NCI-H446 treated with DMSO at 0.1 percent for 48 hours (cell line): Measurements from ENCODE around the gene LIN54.
"Not testable (repeated sequence)": the region's sequence is repeated elsewhere in the genome, so short reads cannot be mapped to it uniquely, and the experiment has no call there.

Experiments used
- DNase-seq: peaks from one replicate; lab custom pipeline; 2025; lab: John Stamatoyannopoulos, UW

LIN54 gene

DNA sequence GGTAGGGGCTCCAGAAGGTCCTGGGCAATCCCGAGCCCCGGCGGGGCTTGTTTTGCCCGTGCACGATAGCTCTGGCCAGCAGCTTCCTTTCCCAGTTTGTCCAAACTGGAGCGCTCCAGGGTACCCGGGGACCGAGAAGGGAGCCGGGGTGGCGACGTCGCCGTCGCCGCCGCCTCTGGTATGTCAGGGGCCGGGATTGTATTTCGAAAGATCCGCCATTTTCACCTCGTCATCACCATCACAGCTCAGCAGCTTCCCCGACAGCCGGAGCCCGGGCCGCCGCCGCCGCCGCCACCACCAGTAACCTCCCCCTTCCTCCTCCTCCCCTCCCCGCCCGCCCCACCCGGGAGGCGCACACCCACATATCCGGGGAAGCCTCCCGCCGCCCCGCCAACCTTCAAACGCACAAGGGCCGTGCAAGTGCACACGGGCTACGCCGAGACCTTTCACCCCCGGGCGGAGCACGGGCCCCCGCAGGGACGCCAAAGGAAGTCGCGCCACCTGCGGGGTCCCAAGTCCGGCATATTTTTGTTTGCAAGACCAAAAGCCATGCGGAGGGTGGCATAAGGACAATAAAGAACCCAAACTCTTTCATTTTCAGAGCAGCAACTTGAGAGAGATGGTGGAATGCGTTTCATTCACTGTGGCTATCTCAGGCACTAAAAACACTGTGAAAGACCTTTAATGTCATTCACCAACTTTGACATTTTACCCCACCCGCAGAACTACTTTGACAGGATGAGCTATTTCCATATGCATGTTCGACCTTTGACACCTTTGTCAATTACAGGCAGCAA lies at the start of gene LIN54:
LIN54 (minus strand) TSS at position 302 of the 797 bp plus-strand sequence. CDS start 25,979 bp downstream, outside the sequence.
- no peak for DNase-seq

DNA sequence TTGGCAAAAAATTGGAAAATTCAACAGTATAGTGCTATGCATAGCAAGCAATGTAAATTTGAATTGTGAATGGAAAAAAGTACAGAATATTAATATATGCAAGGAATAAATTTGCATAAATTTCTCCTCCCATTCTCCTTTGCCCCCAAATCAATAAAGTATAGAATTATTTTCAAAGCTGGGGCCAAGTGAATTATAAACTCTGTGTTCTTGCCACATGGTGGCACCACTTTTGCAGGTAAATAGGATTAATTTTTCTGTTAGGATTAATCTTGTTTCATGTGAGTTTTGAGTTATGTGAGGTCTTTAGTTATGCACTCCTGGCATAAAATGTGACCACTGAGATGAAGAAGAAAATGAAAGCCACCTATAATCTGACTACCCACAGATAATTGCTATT lies 44.3 kb upstream of the LIN54 start:
- no peak for DNase-seq

DNA sequence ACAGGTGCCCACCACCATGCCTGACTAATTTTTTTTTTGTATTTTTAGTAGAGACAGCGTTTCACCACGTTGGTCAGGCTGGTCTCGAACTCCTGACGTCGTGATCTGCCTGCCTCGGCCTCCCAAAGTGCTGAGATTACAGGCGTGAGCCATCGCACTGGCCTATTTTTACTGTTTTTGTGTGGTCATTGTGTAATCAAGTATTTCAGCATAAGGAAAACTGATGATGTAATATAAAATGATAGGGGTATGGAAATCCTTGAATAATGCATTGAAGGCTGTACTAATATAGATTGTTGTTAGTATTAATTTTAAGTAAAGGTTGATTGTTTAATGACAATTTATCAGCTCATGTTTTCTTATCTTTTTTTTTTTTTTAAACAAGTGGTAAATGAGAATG lies 38.2 kb upstream of the LIN54 start:
- not testable (repeated sequence) for DNase-seq

DNA sequence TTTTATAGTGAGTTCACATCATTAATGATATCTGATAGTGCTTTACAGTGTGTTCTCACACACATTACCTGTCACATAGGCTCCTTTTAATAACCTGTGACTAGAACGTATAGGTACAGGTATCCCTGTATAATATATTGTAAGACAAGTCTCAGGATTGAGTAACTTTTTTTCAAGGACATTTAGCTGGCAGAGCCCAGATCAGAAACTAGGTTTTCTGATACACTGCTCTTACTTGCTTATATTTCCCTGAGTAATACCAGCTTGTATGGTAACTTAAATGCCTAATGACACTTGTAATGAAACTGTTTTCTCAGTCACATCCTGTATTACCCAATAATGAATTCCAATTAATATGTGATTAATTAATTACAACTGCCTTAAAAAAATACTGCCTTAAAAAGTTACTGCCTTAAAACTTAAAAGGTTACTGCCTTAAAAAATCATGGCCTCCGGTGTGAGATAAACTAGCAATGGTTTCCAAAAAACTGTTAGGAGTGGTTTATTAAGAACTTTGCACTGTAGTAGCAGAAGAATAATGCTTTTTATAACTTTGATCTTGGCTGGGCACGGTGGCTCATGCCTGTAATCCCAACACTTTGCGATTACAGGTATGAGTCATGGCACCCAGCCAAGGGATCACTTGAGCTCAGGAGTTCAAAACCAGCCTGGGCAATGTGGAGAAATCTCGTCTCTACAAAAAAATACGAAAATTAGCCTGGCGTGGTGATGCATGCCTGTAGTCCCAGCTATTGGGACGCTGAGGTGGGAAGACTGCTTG lies 36.3 kb upstream of the LIN54 start:
- no peak for DNase-seq

DNA sequence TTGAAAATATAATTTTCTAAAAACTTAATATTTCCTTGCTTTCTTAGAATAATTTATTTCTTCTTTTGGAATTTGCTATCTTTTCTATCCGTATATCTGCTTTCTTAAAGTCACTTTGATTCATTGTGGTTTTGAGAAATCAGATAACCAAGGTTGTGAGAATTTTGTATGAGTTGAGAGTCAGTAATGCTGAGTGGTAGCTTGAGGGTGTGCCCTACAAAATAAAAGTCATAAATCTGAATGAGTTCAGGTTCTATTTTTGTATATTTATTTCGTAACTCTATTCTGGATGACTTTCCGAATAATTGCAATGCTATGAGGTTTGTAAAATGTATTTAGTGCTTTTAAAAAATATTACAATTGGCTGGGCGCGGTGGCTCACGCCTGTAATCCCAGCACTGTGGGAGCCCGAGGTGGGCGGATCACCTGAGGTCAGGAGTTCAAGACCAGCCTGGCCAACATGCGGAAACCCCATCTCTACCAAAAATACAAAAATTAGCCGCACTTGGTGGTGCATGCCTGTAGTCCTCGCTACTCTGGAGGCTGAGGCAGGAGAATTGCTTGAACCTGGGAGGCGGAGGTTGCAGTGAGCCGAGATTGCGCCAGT lies 33.3 kb upstream of the LIN54 start:
- DNase-seq = no peak

DNA sequence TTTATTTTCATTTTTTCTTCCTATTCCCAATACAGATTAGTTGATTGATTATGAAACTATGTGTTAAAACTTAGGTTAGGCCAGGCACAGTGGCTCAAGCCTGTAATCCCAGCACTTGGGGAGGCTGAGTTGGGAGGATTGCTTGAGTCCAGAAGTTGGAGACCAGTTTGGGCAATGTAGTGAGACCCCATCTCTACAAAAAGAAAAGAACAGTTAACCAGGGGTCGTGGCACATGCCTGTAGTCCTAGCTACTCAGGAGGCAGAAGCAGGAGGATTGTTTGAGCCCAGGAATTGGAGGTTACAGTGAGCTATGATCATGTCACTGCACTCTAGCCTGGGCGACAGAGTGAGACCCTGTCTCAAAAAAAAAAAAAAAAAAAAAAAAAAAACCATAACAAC lies 32.5 kb upstream of the LIN54 start:
- DNase-seq = not testable (repeated sequence)

DNA sequence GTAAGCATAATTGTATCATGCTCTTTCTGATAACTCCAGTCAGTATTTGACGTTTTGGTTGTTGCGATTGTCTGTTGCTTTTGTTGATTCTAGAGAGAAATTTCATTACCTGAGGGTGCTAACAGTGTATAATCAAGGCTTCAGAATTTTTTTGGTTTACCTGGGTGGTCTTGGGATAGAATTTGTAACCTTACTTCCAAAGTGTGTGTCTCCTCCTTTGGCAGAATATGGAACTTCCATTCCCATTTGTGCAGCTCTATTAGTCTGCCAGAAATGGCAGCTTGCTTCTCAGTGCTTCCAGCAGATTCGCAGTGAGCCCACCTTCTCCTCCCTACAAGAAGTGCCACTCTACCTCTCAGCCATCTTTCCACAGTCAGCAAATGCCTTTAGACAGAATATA lies 29.6 kb upstream of the LIN54 start:
- DNase-seq = no peak

DNA sequence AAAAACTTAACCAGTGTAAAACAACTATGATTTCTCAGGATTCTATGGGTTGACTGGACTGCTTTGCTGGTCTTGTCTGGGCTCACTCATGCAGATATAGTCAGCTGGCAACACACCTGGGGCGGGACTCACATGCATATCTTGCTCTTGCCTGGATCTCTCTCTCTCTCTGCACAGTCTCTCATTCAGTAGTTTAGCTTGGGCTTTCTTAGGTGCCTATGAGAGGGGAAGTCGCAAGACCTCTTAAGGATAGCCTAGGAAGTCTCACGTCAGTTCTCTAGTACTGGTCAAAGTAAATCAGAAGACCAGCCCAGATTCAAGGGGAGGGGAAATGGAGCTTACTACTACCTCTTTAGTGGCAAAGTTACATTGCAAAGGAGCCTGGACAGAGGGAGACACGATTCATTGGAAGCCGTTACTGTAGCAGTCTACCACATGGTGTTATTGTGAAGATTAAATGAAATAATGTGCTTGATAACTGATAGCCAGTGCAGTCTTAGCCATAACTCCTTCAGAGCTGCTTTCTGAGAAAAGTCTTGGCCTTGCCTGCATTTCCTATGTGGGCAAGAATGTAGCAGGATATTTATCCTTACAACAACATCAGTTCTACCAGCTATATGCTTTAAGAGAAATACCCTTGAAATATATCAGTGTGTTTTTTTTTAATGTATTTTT lies 26.5 kb upstream of the LIN54 start:
- no peak for DNase-seq

DNA sequence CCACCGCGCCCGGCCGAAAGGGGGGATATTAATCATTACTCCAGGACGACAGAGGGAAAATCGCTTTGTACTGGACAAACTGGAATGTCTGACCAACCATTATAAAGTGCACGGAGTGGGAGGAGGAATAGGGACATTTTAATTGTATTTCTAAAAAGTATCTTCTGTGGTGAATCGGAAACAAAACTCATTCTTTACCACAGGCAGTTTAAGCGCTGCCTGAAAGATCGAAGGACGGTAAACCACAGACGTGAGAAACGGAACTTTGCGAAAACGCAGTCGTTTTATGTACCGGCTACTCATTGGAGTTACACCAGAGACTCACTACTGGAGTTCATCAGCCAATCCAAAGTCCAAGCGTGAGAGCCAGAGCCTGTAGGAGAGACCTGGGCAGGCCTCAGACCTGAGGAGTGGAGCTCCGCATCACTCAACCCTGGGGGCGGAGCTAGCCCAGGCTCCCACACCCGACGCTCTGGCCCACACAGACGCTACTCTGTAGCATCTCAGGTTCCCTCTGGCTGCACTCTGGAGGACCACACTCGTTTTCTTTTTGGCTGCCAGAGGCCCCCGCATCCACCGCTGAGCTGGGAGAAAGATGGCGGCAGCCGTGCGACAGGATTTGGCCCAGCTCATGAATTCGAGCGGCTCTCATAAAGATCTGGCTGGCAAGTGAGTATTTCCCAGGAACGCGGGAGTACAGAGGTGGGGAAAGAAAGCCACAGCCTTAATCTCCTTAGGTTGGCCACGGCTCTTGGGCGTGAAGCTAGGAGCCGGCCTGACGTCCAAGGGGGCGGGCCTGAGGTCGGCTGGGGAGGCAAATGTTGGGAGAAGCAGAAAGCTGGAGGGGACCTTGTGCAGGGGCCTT lies 24.2 kb upstream of the LIN54 start, which contains the start of gene COPS4:
COPS4 (plus strand) TSS at position 554 of the 865 bp plus-strand sequence; CDS start at position 596, 42 bp downstream.
- peak; percentile 98 for DNase-seq

DNA sequence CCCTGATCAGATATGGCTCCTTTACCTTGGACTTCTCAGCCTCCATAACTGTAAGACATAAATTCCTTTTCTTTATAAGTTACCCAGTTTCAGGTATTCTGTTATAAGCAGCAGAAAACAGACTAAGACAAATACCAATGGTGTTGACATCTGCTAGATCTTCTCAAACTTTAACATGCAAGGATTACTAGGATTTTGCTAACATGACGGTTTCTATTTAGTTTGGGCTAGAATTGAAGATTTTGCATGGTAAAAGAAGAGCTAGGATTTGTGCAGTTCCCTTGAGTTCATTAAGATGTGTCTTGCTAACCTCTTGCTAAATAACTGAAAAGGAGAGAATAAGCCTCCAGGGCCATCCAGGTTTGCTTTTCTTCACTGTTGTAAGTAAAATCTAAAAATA lies 19.1 kb upstream of the LIN54 start:
- no peak for DNase-seq

DNA sequence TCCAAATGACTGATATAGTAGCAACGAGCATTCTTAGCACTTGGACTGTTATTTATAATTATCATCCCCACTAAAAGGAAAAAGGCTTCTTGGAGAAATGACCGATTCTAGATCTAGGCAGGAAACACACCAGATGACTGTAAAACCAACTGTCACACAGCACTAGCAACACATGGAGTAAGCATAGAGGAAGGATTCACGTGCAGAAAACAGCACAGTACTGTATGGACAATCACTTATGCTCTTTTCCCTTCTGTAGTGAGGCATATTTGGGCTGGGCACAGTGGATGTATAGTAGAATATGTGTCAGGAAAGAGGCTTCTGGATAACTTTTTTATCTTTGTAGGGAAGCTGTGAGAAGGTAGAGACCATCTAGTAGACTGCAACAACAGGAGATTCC lies 18.4 kb upstream of the LIN54 start:
- DNase-seq = no peak

DNA sequence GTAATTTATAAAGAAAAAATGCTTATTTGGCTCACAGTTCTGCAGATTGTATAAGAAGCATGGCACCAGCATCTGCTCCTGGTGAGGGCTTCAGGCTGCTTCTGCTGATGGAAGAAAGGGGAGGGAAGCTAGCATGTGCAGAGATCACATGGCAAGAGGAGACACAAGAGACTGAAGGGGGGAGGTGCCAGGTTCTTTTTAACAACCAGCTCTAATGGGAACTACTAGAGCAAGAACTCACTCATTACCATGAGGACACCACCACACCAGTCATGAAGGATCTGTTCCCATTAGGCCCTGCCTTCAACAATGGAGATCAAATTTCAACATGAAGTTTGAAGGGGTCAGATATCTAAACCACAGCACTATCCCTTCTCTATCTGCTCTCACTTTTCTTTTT lies 14.9 kb upstream of the LIN54 start:
- no peak for DNase-seq

DNA sequence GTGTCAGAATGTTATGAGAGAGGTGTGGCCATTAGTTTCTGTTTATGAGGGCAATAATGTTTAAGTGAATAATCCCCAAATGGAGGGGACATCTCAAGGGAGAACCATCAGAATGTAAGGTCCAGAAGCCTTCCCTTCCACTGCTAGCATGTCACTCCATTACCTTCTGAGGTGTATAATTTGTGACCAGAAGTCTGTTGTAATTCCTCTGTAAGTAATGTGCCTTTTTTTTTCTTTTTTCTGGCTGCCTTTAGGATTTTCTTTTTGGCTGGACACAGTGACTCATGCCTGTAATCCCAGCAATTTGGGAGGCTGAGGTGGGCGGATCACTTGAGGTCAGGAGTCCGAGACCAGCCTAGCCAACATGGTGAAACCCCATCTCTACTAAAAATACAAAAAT lies 13.6 kb upstream of the LIN54 start:
- no peak for DNase-seq

DNA sequence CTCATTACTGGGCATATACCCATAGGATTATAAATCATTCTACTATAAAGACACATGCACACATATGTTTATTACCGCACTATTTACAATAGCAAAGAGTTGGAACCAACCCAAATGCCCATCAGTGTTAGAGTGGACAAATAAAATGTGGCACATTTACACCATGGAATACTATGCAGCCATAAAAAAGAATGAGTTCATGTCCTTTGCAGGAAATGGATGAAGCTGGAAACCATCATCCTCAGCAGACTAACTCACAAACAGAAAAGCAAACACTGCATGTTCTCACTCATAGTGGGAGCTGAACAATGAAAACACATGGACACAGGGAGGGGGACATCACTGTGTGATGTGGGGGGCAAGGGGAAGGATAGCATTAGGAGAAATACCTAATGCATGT lies 13.0 kb upstream of the LIN54 start:
- not testable (repeated sequence) for DNase-seq

DNA sequence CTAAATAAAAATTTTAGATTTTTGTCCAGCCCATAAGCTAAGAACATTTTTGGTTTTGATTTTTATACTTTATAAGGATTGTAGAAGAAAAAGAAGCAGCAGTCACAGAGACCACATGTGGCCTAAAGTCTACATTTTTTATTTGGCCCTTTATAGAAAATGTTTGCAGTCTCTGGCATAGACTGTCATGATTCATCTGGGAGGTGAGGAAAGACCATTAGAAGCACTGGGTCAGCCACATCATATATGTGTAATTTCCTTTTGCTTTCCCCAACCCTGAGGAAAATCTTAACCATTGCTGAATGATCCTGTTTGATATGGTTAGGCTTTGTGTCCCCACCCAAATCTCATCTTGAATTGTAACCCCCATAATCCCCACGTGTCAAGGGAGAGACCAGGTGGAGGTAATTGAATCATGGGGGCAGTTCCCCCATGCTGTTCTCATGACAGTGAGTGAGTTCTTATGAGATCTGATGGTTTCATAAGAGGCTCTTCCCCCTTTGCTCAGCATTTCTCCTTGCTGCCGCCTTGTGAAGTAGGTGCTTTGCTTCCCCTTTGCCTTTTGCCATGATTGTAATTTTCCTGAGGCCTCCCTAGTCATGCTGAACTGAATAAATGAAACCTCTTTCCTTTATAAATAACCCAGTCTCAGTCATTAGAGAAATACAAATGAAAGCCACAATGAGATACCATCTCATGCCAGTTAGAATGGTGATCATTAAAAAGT lies 12.3 kb upstream of the LIN54 start:
- DNase-seq = no peak

DNA sequence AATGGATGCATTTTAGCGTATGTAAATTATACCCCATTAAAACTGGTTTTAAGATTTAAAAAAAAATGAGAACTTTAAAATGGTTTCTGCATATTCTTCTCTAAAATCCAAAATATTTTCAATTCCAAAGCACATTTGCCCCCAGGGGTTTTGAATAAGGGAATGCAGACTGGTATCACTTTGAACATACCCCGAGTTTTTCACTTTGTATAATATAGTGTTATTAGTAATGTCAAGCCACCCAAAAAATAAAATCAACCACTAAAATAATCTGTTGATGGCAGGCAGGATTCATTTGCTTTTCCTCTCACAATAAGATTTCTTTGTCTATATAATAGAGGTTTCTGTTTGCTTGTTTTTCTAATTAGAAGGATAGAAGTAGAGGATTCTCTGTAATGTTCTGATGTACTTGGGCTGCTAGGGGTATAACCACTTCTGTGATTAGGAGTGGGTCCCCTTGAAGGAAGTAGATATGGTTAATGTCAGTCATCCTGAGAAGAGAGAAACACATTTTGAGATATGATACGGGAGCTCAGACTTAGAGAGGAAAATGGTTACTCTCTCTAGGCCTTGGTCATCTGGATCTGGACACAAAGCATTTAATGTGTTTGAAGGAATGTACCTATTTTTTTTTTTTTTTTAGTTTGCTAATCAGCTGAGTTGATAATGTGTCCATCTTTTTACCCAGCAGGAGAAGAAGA lies 9.3 kb upstream of the LIN54 start:
- no peak for DNase-seq

DNA sequence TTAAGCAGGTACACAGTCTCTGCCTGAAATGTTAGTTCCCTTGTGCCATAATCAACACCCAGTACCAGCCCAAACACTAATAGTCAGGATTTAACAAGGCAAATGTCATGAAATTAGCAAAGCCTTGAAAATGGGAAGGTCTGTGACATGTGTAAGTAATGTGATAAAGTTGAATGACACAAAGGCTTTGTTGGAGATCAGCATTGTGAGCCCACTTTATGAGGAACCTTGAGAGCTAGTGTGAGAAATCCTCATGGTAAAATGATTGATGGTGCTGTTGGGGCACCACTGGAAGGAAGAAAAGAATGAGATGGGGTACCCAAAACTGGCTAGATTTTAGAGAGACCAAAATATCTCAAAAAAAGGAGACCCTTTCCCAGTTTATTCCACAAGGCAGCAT lies 3.3 kb upstream of the LIN54 start:
- DNase-seq = no peak

DNA sequence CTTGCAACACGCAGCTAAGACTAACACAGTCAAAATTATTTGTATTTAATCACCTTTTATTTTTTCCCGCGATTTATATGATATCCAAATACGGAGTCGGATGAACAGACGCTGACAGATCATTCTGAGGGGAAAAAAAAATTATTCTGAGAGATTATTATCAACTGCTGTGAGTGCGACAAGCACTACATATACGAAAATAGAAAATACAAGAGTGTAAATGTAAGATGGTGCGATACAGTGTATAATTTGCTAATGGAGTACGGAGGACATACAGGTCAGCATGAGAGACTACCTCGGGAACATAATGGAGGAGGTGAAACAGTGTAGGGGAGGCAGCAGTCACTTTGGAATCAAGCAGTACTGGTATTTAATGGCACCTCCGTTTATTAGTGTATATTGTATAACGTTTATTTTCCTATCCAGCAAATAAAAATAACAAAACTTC lies 2.8 kb upstream of the LIN54 start:
- DNase-seq = no peak

DNA sequence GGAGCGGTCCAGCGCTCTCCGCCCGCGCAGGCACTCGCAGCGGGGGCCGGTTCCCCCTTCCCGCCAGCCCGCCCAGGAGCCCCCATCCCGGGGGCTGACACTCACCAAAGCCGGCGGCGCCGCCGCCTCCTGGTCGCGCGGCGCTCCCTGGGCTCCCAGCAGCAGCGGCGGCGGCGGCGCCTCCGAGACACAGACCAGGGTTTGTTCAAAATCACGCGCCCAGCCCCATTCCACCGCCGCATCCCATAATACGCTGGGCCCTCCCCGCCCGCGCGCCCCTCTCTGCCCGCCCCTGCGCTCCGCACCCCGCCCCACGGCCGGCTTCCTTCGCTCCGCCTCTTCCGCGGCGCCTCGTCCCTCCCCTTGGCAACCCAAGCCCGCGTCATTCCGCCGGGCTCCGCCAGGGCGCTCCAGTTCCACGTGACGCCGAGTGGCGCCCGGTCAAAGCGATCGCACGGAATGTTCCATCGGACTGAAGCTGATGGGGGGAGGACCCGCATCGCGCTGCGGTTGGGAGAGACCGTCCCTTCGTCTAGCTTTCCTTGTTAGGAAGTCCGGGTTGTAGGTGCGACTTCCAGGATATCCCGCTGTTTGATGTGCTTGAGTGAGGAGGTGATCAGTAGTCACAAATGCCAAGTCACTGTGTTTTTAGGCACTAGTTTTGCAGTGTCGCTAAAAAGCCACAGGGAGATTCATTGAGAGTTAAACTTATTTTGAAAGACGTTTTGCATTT lies 2.2 kb upstream of the LIN54 start:
- DNase-seq = peak; percentile 95
